Measurements from ENCODE around the gene PYROXD2.
"Not testable (repeated sequence)": the region's sequence is repeated elsewhere in the genome, so short reads cannot be mapped to it uniquely, and the experiment has no call there.

Gene PYROXD2

GRCh38 chr10:98354491-98354890, 60.5 kb downstream of the PYROXD2 start:
- DNase-seq (ENCODE audit: low read depth): no peak
- TF ChIP-seq, protein P1, sequence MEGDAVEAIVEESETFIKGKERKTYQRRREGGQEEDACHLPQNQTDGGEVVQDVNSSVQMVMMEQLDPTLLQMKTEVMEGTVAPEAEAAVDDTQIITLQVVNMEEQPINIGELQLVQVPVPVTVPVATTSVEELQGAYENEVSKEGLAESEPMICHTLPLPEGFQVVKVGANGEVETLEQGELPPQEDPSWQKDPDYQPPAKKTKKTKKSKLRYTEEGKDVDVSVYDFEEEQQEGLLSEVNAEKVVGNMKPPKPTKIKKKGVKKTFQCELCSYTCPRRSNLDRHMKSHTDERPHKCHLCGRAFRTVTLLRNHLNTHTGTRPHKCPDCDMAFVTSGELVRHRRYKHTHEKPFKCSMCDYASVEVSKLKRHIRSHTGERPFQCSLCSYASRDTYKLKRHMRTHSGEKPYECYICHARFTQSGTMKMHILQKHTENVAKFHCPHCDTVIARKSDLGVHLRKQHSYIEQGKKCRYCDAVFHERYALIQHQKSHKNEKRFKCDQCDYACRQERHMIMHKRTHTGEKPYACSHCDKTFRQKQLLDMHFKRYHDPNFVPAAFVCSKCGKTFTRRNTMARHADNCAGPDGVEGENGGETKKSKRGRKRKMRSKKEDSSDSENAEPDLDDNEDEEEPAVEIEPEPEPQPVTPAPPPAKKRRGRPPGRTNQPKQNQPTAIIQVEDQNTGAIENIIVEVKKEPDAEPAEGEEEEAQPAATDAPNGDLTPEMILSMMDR (IDR thresholded peaks at IDR 0.05; ENCODE audit: insufficient read depth, low read depth, low read length, missing control alignments): no peak

DNA sequence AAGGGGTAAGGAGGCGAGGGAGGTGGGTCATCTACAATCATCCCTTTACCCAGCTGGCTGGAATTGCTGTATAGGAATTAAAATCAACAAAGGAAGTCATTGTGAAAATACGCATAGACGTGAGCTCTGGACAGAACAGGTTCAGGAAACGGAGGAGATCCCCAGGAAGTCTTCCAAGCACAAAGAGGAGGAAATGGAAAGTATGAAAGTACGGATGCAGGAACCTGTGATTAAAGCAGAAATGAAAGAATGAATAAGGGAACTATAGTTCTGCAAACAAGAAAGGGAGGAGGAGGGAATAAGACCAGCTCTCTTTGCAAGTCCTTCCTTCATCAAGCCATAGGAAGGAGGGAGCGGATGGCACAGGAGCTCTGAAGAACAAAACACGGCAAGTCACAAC, 61.8 kb downstream of the PYROXD2 start:
- DNase-seq (ENCODE audit: low read depth): no peak
- TF ChIP-seq, protein P1 (IDR thresholded peaks at IDR 0.05; ENCODE audit: insufficient read depth, low read depth, low read length, missing control alignments): no peak

More at GRCh38 chr10:98354491-98354890, 60.5 kb downstream of the PYROXD2 start:
- H3K4me3 ChIP-seq (ENCODE audit: low read depth, low read length): no peak overlapping the region

GRCh38 chr10:98351831-98352402, 63.1 kb downstream of the PYROXD2 start:
- TF ChIP-seq, protein P1 (IDR thresholded peaks at IDR 0.05; ENCODE audit: insufficient read depth, low read depth, low read length, missing control alignments): no peak
- no peak overlapping the region for H3K4me3 ChIP-seq (ENCODE audit: low read depth, low read length)
- DNase-seq (ENCODE audit: low read depth): no peak

More for the DNA sequence above, 61.8 kb downstream of the PYROXD2 start:
- no peak overlapping the region for H3K4me3 ChIP-seq (ENCODE audit: low read depth, low read length)

- DNase-seq (ENCODE audit: low read depth): peak; percentile 58
- TF ChIP-seq, protein P1 (IDR thresholded peaks at IDR 0.05; ENCODE audit: insufficient read depth, low read depth, low read length, missing control alignments): no peak
- no peak overlapping the region for H3K4me3 ChIP-seq (ENCODE audit: low read depth, low read length)
These were observed 65.5 kb downstream of the PYROXD2 start for GRCh38 chr10:98349508-98349922.

GRCh38 chr10:98346847-98347246, 68.1 kb downstream of the PYROXD2 start:
- no peak overlapping the region for H3K4me3 ChIP-seq (ENCODE audit: low read depth, low read length)

GRCh38 chr10:98344589-98345038, 70.4 kb downstream of the PYROXD2 start:
- DNase-seq (ENCODE audit: low read depth): no peak
- H3K4me3 ChIP-seq (ENCODE audit: low read depth, low read length): no peak overlapping the region
- TF ChIP-seq, protein P1 (IDR thresholded peaks at IDR 0.05; ENCODE audit: insufficient read depth, low read depth, low read length, missing control alignments): no peak

More at GRCh38 chr10:98346847-98347246, 68.1 kb downstream of the PYROXD2 start:
- TF ChIP-seq, protein P1 (IDR thresholded peaks at IDR 0.05; ENCODE audit: insufficient read depth, low read depth, low read length, missing control alignments): no peak
- DNase-seq (ENCODE audit: low read depth): no peak

GRCh38 chr10:98341701-98342100, 73.3 kb downstream of the PYROXD2 start:
- not testable (repeated sequence) for DNase-seq (ENCODE audit: low read depth); H3K4me3 ChIP-seq (ENCODE audit: low read depth, low read length)

All from GM12865 (cell line).